GM13976 (cell line): Measurements from ENCODE around the gene PACSIN1.
A peak's percentile ranks its signal among the peaks of the same experiment; 100 is the strongest.

Experiments used
- DNase-seq: peaks from one replicate; pipeline ENCODE4 v3.0.0; 2012; ENCODE audit warnings: low spot score
- in situ Hi-C: fragments of 300-500 bp; cut with MboI; formaldehyde crosslinking; loops from one replicate; pipeline ENCODE4 v1.12.0; 2022; ENCODE audit warnings: low sequenced_read_pairs, mixed read lengths, inconsistent platforms; ENCODE audit not compliant: unreplicated experiment
- TF ChIP-seq, protein P1 (sequence below): IDR thresholded peaks from 2 replicates; pipeline ENCODE4 v1.5.1; 2012; ENCODE audit warnings: borderline replicate concordance, mild to moderate bottlenecking; ENCODE audit not compliant: insufficient read depth; ENCODE audit errors: extremely low read depth, missing control alignments, control extremely low read depth

Gene PACSIN1

GRCh38 chr6:34524971-34525370 lies 59.1 kb downstream of the PACSIN1 start:
- in situ Hi-C loops = no loop called here

DNA sequence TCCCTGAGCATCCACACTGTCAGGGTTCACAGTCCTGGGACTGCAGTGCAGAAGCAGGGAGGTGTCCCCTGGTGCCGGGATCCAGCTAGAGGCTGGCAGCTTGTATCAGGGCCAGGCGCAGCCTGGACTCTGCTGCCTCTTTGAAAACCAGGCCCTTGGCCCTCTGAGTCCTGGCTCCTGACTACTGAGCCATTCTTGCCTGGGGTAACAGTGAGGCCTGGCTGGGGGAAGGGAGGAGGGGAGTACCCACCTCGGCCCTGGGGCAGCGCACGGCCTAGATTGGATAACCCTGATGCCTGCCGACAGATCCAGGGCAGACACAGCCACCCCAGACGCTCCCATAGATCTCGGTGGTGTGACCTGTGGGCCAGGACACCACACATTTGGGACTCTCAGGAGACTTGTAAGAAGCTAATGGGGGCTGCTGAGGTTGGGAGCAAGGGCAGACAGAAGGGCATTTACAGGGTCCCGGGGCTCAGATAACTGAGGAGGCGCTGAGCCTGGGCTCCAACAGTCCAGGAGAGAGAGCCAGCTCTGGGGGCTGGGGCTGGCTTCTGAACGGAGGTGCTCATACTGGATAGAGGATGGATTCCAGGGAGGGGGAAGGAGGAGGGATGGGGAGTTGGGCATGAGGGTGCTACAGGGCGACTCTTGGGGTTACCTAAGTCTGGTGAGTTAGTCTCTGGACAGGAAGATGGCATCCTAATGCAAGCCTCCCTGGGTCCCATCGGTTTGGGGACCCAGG lies 59.7 kb downstream of the PACSIN1 start:
- TF ChIP-seq, protein P1, sequence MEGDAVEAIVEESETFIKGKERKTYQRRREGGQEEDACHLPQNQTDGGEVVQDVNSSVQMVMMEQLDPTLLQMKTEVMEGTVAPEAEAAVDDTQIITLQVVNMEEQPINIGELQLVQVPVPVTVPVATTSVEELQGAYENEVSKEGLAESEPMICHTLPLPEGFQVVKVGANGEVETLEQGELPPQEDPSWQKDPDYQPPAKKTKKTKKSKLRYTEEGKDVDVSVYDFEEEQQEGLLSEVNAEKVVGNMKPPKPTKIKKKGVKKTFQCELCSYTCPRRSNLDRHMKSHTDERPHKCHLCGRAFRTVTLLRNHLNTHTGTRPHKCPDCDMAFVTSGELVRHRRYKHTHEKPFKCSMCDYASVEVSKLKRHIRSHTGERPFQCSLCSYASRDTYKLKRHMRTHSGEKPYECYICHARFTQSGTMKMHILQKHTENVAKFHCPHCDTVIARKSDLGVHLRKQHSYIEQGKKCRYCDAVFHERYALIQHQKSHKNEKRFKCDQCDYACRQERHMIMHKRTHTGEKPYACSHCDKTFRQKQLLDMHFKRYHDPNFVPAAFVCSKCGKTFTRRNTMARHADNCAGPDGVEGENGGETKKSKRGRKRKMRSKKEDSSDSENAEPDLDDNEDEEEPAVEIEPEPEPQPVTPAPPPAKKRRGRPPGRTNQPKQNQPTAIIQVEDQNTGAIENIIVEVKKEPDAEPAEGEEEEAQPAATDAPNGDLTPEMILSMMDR = no peak
- no peak for DNase-seq
- in situ Hi-C loops = no loop called here

More at GRCh38 chr6:34524971-34525370, 59.1 kb downstream of the PACSIN1 start:
- DNase-seq = no peak
- TF ChIP-seq, protein P1 = no peak

DNA sequence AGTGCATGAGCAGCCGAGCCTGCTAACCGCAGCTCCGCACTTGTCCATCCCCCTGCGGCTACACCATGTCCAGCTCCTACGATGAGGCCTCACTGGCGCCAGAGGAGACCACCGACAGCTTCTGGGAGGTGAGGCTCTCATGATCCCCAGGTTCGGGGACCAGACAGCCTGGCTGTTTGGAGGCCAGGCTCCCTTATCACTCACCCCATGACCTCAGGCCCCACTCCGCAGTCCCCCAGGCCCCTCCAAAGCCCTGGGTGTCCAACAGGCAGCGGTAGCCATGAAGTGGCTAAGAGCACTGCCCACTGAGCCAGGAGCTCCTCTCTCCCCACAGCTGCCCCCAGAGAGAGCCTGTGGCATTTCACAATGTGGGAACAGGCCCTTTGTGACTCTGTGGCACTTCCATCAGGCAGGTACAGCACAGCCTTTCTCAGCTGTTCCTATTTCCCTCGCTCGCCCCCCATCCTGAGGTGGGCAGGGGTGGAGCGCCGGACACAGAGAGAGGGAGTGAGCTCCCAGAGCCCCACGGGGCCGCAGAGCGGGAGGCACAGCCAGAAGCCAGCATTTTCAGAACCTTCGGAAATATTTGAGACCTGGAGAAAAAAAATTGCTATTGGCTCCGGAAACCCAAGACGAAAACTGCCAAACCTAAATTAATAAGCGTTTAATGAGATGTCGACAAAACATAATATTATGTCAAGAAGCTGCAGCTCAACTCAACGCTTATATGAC lies 60.5 kb downstream of the PACSIN1 start:
- in situ Hi-C loops = no loop called here
- DNase-seq = no peak
- TF ChIP-seq, protein P1 = no peak

DNA sequence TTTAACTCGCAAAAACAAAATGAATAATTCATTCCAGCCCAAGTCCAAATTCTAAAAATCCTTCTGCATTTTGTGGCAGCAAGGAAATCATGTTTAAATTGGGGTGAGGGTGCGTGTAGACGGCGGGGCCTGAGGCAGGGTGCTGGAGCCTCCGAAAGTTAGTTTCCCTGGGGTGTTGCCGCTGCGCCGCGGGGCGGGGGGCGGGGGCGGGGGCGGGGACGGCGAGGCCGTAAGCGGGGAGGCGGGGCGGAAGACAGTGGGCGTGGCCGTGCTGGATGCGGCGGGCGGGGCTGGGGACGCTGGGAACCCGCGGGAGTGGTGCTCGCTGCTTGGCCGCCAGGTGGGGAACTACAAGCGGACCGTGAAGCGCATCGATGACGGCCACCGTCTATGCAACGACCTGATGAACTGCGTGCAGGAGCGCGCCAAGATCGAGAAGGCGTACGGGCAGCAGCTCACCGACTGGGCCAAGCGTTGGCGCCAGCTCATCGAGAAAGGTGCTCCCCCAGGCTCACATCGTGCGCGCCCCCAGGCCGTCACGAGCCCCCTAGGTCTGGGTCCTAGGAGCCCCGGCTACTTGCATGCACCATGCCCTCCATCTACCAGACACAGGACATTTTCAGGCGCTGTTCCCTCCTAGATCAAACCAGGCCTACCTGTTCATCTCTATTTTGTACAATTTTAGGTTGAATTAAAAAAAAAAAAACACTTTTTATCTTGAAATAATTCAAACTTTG lies 61.3 kb downstream of the PACSIN1 start:
- TF ChIP-seq, protein P1 = peak; percentile 95
- in situ Hi-C loops = no loop called here

GRCh38 chr6:34527751-34528670 lies 62.1 kb downstream of the PACSIN1 start:
- TF ChIP-seq, protein P1 = no peak
- in situ Hi-C loops = no loop called here
- DNase-seq = no peak

More for the DNA sequence above, 61.3 kb downstream of the PACSIN1 start:
- DNase-seq = peak; percentile 99

DNA sequence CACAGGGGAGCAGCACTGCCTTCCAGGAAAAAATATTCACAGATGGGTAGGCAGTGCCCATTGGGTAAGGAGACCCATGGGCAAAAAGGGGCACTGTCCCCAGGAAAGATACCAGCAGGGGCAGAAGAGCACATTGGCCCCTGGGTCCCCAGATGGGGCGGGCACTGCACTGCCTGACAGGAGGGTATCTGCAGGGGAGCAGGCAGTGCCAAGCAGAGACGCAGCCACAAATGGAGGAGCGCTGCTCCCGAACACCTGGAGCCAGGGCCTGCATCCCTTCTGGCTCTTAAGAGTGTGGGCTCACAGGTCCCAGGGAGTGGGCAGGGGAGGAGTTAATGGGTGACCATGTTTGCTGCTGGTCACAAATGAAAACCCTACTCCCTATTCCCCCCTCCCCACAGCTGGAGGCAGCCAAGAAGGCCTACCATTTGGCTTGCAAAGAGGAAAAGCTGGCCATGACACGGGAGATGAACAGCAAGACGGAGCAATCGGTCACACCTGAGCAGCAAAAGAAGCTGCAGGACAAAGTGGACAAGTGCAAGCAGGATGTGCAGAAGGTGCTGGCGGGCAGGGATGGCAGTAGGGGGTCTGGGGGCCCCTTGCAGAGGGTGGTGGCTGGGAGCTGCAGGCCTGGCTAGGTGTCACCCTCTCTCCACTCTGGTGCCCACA lies 63.3 kb downstream of the PACSIN1 start:
- TF ChIP-seq, protein P1 = no peak
- DNase-seq = no peak
- in situ Hi-C loops = no loop called here
